K562 treated with DMSO at 1 percent for 24 hours (cell line): ENCODE results near the gene MLLT1. TPM values are rescaled to one million over a fixed set of nuclear protein-coding genes. Genes with fewer than 3 reads are reported as not detected.

Source experiments
- total RNA-seq: library from RNA; unstranded; fragments of 300-600 nt; gene quantifications from 2 replicates; pipeline ENCODE4 v1.2.3, GENCODE V29; 2022; ENCODE audit warnings: low read depth; ENCODE audit not compliant: insufficient read depth

Gene MLLT1, protein sequence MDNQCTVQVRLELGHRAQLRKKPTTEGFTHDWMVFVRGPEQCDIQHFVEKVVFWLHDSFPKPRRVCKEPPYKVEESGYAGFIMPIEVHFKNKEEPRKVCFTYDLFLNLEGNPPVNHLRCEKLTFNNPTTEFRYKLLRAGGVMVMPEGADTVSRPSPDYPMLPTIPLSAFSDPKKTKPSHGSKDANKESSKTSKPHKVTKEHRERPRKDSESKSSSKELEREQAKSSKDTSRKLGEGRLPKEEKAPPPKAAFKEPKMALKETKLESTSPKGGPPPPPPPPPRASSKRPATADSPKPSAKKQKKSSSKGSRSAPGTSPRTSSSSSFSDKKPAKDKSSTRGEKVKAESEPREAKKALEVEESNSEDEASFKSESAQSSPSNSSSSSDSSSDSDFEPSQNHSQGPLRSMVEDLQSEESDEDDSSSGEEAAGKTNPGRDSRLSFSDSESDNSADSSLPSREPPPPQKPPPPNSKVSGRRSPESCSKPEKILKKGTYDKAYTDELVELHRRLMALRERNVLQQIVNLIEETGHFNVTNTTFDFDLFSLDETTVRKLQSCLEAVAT
- 58.5 and 62.8 TPM in 2 replicates for total RNA-seq

DNA sequence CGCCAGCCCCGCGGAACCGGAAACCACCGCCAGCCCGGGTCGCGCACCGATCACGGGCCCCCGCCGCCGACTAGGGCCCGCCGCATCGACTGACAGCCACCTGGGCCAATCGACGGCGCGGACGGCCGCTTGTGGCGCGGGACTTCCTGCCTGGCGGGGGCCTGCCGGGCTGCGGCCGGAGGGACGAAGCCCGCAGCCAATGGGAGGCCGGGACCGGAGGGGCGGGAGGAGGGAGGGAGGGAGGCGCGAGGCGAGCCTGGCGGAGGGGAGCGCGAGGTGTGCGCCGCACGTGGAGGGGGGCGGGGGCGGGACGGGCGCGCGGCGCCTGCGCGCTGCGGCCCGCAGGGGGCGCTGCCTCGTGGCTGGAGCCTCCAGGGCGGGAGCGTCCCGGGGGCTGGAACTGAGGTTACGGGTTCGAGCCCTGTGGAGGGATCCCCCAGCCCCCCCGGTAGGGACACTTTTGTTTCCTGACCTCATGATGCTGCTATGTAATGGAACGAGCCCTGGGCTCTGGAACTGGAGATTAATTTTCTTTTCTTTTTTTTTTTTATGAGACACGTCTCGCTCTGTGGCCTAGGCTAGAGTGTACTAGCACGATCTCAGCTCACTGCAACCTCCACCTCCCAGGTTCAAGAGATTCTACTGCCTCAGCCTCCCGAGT lies at the start of gene MLLT1:
TSS of gene MLLT1 (minus strand) at position 45 of the 661 bp plus-strand sequence. CDS start 191 bp downstream, outside the sequence.

Other genes with a start within 250 kb of the MLLT1 start
- gene RFX2, start 169.5 kb downstream of the MLLT1 start, total RNA-seq: 13.2 and 16.1 TPM in 2 replicates
- gene ACSBG2, start 144.3 kb downstream of the MLLT1 start, total RNA-seq: not detected in 2 replicates
- gene ACER1, start 53.6 kb upstream of the MLLT1 start, total RNA-seq: not detected in 2 replicates
- 133 and 161 TPM in 2 replicates for gene CLPP, start 81.6 kb upstream of the MLLT1 start, total RNA-seq
- gene ALKBH7, start 92.8 kb upstream of the MLLT1 start, total RNA-seq: 125 and 131 TPM in 2 replicates
- 2.2 and 3.4 TPM in 2 replicates for gene PSPN, start 96.0 kb upstream of the MLLT1 start, total RNA-seq
- gene GTF2F1, start 113.2 kb upstream of the MLLT1 start, total RNA-seq: 102 and 110 TPM in 2 replicates
- gene KHSRP, start 144.8 kb upstream of the MLLT1 start, total RNA-seq: 551 and 560 TPM in 2 replicates
- gene SLC25A41, start 153.8 kb upstream of the MLLT1 start, total RNA-seq: 2.0 and 3.0 TPM in 2 replicates
- 74.5 and 77.3 TPM in 2 replicates for gene SLC25A23, start 179.8 kb upstream of the MLLT1 start, total RNA-seq
- gene CRB3, start 184.3 kb upstream of the MLLT1 start, total RNA-seq: not detected in 2 replicates
- gene DENND1C, start 201.8 kb upstream of the MLLT1 start, total RNA-seq: 1.5 and 2.0 TPM in 2 replicates
- gene TUBB4A, start 222.3 kb upstream of the MLLT1 start, total RNA-seq: 11.9 and 12.3 TPM in 2 replicates